HCT116 (cell line): ENCODE data around the gene LSM7. TPM values are rescaled to one million over a fixed set of nuclear protein-coding genes. Genes with fewer than 3 reads are reported as not detected.
A peak's percentile ranks its signal among the peaks of the same experiment; 100 is the strongest.

Experiments used
- ATAC-seq: fragments of 200-7000 bp; cut with Tn5 transposase; 2 replicates; pipeline ENCODE4 v1.9.1; 2020; ENCODE audit warnings: mild to moderate bottlenecking, moderate library complexity
- BruUV-seq: library from RNA; stranded (reverse); fragments of 400-500 nt; replicated peaks from 2 replicates; lab custom pipeline; 2021; lab: Mats Ljungman, UMichigan
- CTCF ChIA-PET: fragments of 300-600 bp; sonication (Branson Sonifier 250); formaldehyde crosslinking; loops from one replicate; lab custom pipeline; 2021; ENCODE audit warnings: antibody characterized with exemption; lab: Charles Lee
- POLR2A ChIA-PET: fragments of 300-600, 350-600 bp; sonication (Branson Sonifier 250); formaldehyde crosslinking; loops from one replicate; lab custom pipeline; 2021; ENCODE audit warnings: antibody characterized with exemption; lab: Charles Lee
- RAD21 ChIA-PET, 2 experiments: fragments of 300-600 bp; sonication (Branson Sonifier 250); formaldehyde crosslinking; loops; one replicate each; lab custom pipeline; 2023; ENCODE audit warnings: low total read pairs in 2 of 2; ENCODE audit not compliant: uncharacterized antibody in 2 of 2, unreplicated experiment in 2 of 2, low non-redundant PET in 1 of 2; lab: Charles Lee
- DNase-seq: peaks from one replicate; pipeline ENCODE4 v3.0.0-alpha.2; 2010; ENCODE audit warnings: low read depth, low spot score
- H2AFZ ChIP-seq: fragments of 200-600 bp; shearing (Covaris generic), sonication (generic); 2 replicates; pipeline ENCODE4 v1.6.1; 2017; ENCODE audit warnings: low read depth, mixed run types, mixed read lengths, antibody characterized with exemption, low read length; ENCODE audit not compliant: poor library complexity, severe bottlenecking
- H3K27ac ChIP-seq: 2 replicates; pipeline ENCODE4 v1.5.1; 2012; ENCODE audit warnings: low read depth, low read length
- H3K27me3 ChIP-seq: fragments of 200-600 bp; sonication (generic); 2 replicates; pipeline ENCODE4 v1.6.1; 2016; ENCODE audit warnings: mixed run types, low read length, mixed read lengths; ENCODE audit not compliant: insufficient read depth
- H3K36me3 ChIP-seq, 2 experiments: fragments of 200-500 bp in 1 of 2; fragments of 200-600 bp in 1 of 2; sonication (Bioruptor generic) in 1 of 2; sonication (generic) in 1 of 2; 2 replicates each; pipeline versions ENCODE4 v1.5.1 to v1.6.1; 2014 to 2016; ENCODE audit warnings: low read length in 2 of 2, inconsistent platforms in 1 of 2, mixed read lengths in 1 of 2, mixed run types in 1 of 2; ENCODE audit not compliant: insufficient read depth in 2 of 2, control insufficient read depth in 1 of 2
- H3K4me1 ChIP-seq, 2 experiments: fragments of 200-600 bp in 1 of 2; sonication (generic) in 1 of 2; 2 replicates each; pipeline versions ENCODE4 v1.5.1 to v1.6.1; 2012 to 2017; ENCODE audit warnings: low read length in 2 of 2, inconsistent platforms in 1 of 2, mild to moderate bottlenecking in 1 of 2, mixed read lengths in 1 of 2, mixed run types in 1 of 2, moderate library complexity in 1 of 2; ENCODE audit not compliant: insufficient read depth in 2 of 2, control insufficient read depth in 1 of 2
- H3K4me2 ChIP-seq: fragments of 200-600 bp; sonication (generic); 2 replicates; pipeline ENCODE4 v1.6.1; 2017; ENCODE audit warnings: mixed run types, low read length, mixed read lengths
- H3K4me3 ChIP-seq, 2 experiments: fragments of 200-600 bp in 1 of 2; sonication (generic) in 1 of 2; replicated peaks in 1 of 2; 2 replicates each; pipeline ENCODE4 v1.5.1; 2011 to 2016; ENCODE audit warnings: low read length in 2 of 2, control low read depth in 1 of 2, low read depth in 1 of 2, mild to moderate bottlenecking in 1 of 2, mixed read lengths in 1 of 2, mixed run types in 1 of 2
- H3K79me2 ChIP-seq: fragments of 200-600 bp; sonication (generic); 2 replicates; pipeline ENCODE4 v1.6.1; 2017; ENCODE audit warnings: mild to moderate bottlenecking, mixed run types, low read length, moderate library complexity, mixed read lengths; ENCODE audit not compliant: insufficient read depth
- H3K9ac ChIP-seq: fragments of 200-600 bp; sonication (generic); 2 replicates; pipeline ENCODE4 v1.6.1; 2016; ENCODE audit warnings: low read length, mixed read lengths
- H3K9me2 ChIP-seq: fragments of 200-600 bp; sonication (generic), shearing (Covaris generic); 2 replicates; pipeline ENCODE4 v1.6.1; 2017; ENCODE audit warnings: mixed run types, mild to moderate bottlenecking, moderate library complexity; ENCODE audit not compliant: insufficient read depth
- H3K9me3 ChIP-seq, 2 experiments: fragments of 200-500 bp in 1 of 2; fragments of 200-600 bp in 1 of 2; sonication (Bioruptor generic) in 1 of 2; sonication (generic) in 1 of 2; 2 replicates each; pipeline ENCODE4 v1.6.1; 2014 to 2017; ENCODE audit warnings: low read length in 2 of 2, mixed read lengths in 2 of 2, inconsistent platforms in 1 of 2, low read depth in 1 of 2, mild to moderate bottlenecking in 1 of 2, mixed run types in 1 of 2, moderate library complexity in 1 of 2; ENCODE audit not compliant: control insufficient read depth in 1 of 2, insufficient read depth in 1 of 2
- H4K20me1 ChIP-seq: fragments of 200-600 bp; sonication (generic), shearing (Covaris generic); 2 replicates; pipeline ENCODE4 v1.6.1; 2017; ENCODE audit warnings: mixed run types, mild to moderate bottlenecking, moderate library complexity; ENCODE audit not compliant: insufficient read depth
- CEBPB ChIP-seq: IDR thresholded peaks from 2 replicates; pipeline ENCODE4 v1.6.1; 2012; ENCODE audit warnings: low read depth
- EGR1 ChIP-seq: IDR thresholded peaks from 2 replicates; pipeline ENCODE4 v1.6.1; 2012; ENCODE audit warnings: low read depth
- EZH2phosphoT487 ChIP-seq: fragments of 200-600 bp; IDR thresholded peaks from 2 replicates; pipeline ENCODE4 v1.6.1; 2018; ENCODE audit warnings: antibody characterized with exemption, borderline replicate concordance
- POLR2AphosphoS5 ChIP-seq: IDR thresholded peaks from 2 replicates; pipeline ENCODE4 v1.6.1; 2011; ENCODE audit warnings: mild to moderate bottlenecking, low read depth, low read length, moderate library complexity
- RAD21 ChIP-seq: IDR thresholded peaks from 2 replicates; pipeline ENCODE4 v1.6.1; 2012; ENCODE audit warnings: low read depth, mild to moderate bottlenecking
- YY1 ChIP-seq: IDR thresholded peaks from 2 replicates; pipeline ENCODE4 v1.6.1; 2011; ENCODE audit warnings: low read length, low read depth, moderate library complexity, mild to moderate bottlenecking; ENCODE audit not compliant: insufficient replicate concordance; ENCODE audit errors: extremely low read depth
- ZNF274 ChIP-seq: fragments of 200-500 bp; sonication (Bioruptor generic); IDR thresholded peaks from 2 replicates; pipeline ENCODE4 v1.6.1; 2014; ENCODE audit warnings: mild to moderate bottlenecking, low read depth, low read length, inconsistent platforms
- intact Hi-C: fragments of 100-400 bp; cut with micrococcal nuclease; formaldehyde crosslinking; loops from 2 replicates; pipeline ENCODE4 v1.10.0; 2022
- total RNA-seq: library from RNA; stranded (reverse); gene quantifications from one replicate; pipeline ENCODE4 v1.2.1, GENCODE V29; 2021; ENCODE audit not compliant: unreplicated experiment
- TF ChIP-seq, protein P1 (sequence below), 3 experiments: fragments of 200-600 bp in 1 of 3; sonication (generic) in 1 of 3; IDR thresholded peaks in 2 of 3; conservative IDR thresholded peaks in 1 of 3; 2 replicates each; pipeline ENCODE4 v1.5.1; 2012 to 2017; ENCODE audit warnings: low read depth in 2 of 3, low read length in 2 of 3, antibody characterized with exemption in 1 of 3, borderline replicate concordance in 1 of 3, control low read depth in 1 of 3, mild to moderate bottlenecking in 1 of 3, mixed read lengths in 1 of 3, mixed run types in 1 of 3, moderate library complexity in 1 of 3; ENCODE audit not compliant: insufficient read depth in 1 of 3

LSM7 gene
- total RNA-seq, 1 experiment from 2014 or later = 190 TPM

DNA sequence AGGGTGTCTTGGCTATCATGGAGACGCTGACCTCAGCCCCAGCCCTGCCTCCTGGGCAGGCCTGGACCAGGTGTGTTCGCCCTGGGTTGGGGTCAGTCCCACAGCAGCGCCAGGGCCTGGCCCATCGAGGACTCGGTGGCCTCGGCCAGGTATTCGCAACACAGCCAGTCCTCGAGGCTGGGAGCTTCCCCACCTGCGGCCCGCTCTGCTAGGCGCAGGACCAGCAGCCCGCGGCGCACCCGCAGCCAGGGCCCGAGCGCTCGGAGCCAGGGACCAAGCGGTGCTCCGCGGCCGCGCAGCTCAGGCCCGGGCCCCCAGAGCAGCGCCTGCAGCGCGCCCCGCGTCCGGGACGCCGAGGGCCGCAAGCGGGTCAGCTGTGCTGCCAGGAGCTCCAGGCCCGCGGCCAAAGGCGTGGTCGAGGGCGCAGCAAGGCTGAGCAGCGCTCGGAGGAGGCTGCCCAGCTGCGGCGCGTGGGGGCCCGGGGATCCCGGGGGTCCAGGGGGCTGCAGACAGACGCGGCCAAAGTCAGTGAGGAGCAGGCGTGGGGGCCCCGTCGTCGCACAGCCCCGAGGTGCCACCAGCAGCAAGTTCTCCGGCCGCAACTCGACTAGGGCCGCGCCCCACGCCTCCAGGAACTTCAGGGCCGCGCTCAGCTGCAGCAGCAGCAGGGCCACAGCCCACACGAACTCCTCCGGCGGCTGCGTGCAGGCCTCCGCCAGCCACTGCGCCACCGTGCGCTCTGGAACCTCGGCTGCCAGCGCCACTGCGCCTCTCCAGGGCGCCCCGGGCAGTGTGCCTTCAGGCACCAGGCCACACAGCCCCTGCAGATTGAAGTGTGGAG lies 52.6 kb downstream of the LSM7 start (continued):
- TF ChIP-seq YY1 = no peak

DNA sequence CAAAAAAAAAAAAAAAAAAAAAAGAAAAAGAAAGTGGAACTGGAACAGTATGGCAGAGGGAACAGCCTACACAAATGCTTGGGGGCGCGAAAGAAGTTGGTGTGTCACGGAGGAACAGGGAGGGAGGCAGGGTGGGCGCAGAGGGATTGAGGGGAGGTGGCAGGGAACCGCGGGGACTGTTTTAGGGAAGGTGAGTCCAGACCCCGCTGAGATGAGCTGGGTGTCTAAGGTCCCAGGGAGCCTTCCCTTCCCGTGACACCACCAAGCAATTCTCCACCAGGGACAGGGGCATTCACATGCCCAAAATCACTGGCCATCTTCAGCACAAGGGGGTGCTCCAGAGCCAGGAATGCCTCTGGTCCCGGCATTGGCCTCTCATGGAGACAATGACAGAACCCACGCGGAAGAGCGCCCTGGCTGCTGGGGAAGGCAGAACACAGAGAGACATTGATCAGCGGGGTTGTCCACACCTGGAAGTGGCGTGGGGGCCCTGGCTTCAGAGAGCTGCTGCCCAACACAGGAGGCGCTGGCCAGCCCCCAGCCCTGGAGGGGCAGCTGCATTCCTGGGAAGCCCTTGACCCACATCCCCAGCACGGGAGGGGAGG lies 53.4 kb downstream of the LSM7 start:
- ChIA-PET CTCF (interaction anchor here (0.9 to 1.9 kb wide), 4 partner anchors 9 to 336 kb away, joined by 3 to 10 read pairs (median 4); no protein-coding TSS in a partner anchor), RAD21 (interaction anchor here (0.6 kb wide), 3 partner anchors 39 to 113 kb away, joined by 4 read pairs; partner anchors contain the start of gene LSM7 (in 1 of the 2)), POLR2A (interaction anchor here (0.8 kb wide), 1 partner anchor 110 kb away, joined by 6 read pairs; no protein-coding TSS in a partner anchor)
- H3K9ac ChIP-seq = no peak overlapping the region
- no peaks in the 10 kb centered on the region for H3K9me3 ChIP-seq
- peaks cover 13% of the 10 kb centered on the region; the same call in 1 of the 2 replicates for H4K20me1 ChIP-seq
- H3K4me2 ChIP-seq = no peak overlapping the region; the same call in 1 of the 2 replicates
- H3K36me3 ChIP-seq = peaks cover 14 to 22% of the 10 kb centered on the region in 2 experiments; a peak in 2 of 4 replicates
- intact Hi-C loops = loop anchor here (1.0 to 5.0 kb wide), 2 partner anchors 116 to 337 kb away; no protein-coding TSS in a partner anchor
- peak overlapping the region; percentile 24; the same call in 1 of the 2 replicates for H3K27ac ChIP-seq
- no peak overlapping the region for H3K4me3 ChIP-seq
- DNase-seq = no peak
- peaks cover 43% of the 10 kb centered on the region for H3K79me2 ChIP-seq
- peak; percentile 68 for ATAC-seq
- no TSS peak for BruUV-seq
- no peaks in the 10 kb centered on the region for H3K27me3 ChIP-seq
- H3K9me2 ChIP-seq = no peaks in the 10 kb centered on the region
- H3K4me1 ChIP-seq = peaks cover 9 to 52% of the 10 kb centered on the region in 2 experiments
- H2AFZ ChIP-seq = no peak overlapping the region
- no peak for TF ChIP-seq CEBPB
- TF ChIP-seq EGR1 = no peak
- no peak for TF ChIP-seq EZH2phosphoT487
- TF ChIP-seq ZNF274 = no peak
- peak; percentile 28; the same call in 1 of the 2 replicates for TF ChIP-seq POLR2AphosphoS5
- TF ChIP-seq, protein P1, sequence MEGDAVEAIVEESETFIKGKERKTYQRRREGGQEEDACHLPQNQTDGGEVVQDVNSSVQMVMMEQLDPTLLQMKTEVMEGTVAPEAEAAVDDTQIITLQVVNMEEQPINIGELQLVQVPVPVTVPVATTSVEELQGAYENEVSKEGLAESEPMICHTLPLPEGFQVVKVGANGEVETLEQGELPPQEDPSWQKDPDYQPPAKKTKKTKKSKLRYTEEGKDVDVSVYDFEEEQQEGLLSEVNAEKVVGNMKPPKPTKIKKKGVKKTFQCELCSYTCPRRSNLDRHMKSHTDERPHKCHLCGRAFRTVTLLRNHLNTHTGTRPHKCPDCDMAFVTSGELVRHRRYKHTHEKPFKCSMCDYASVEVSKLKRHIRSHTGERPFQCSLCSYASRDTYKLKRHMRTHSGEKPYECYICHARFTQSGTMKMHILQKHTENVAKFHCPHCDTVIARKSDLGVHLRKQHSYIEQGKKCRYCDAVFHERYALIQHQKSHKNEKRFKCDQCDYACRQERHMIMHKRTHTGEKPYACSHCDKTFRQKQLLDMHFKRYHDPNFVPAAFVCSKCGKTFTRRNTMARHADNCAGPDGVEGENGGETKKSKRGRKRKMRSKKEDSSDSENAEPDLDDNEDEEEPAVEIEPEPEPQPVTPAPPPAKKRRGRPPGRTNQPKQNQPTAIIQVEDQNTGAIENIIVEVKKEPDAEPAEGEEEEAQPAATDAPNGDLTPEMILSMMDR (IDR thresholded peaks at IDR 0.05 in 2 of 3, conservative IDR thresholded peaks at IDR 0.05 in 1 of 3; ENCODE audit: borderline replicate concordance in 1 of 3, insufficient read depth in 1 of 3, low read depth in 2 of 3, low read length in 2 of 3) = peak; percentile 58 to 78 (median 69)
- TF ChIP-seq RAD21 = peak; percentile 88
